Activated naive CD8-positive, alpha-beta T cell (primary cell): ENCODE data around the gene LDLRAD4.

Source experiments
- H3K27ac Mint-ChIP-seq: one replicate; pipeline ENCODE4 v1.8.0; 2021; ENCODE audit warnings: mixed read lengths
- H3K27me3 Mint-ChIP-seq: one replicate; pipeline ENCODE4 v1.8.0; 2021; ENCODE audit warnings: mixed read lengths
- H3K36me3 Mint-ChIP-seq: one replicate; pipeline ENCODE4 v1.8.0; 2021; ENCODE audit warnings: mixed read lengths
- H3K4me1 Mint-ChIP-seq: one replicate; pipeline ENCODE4 v1.8.0; 2021; ENCODE audit warnings: low read depth, mixed read lengths
- H3K4me3 Mint-ChIP-seq: one replicate; pipeline ENCODE4 v1.8.0; 2021; ENCODE audit warnings: mild to moderate bottlenecking, mixed read lengths
- H3K9me3 Mint-ChIP-seq: one replicate; pipeline ENCODE4 v1.8.0; 2021; ENCODE audit warnings: low read depth, mixed read lengths

LDLRAD4 gene

DNA sequence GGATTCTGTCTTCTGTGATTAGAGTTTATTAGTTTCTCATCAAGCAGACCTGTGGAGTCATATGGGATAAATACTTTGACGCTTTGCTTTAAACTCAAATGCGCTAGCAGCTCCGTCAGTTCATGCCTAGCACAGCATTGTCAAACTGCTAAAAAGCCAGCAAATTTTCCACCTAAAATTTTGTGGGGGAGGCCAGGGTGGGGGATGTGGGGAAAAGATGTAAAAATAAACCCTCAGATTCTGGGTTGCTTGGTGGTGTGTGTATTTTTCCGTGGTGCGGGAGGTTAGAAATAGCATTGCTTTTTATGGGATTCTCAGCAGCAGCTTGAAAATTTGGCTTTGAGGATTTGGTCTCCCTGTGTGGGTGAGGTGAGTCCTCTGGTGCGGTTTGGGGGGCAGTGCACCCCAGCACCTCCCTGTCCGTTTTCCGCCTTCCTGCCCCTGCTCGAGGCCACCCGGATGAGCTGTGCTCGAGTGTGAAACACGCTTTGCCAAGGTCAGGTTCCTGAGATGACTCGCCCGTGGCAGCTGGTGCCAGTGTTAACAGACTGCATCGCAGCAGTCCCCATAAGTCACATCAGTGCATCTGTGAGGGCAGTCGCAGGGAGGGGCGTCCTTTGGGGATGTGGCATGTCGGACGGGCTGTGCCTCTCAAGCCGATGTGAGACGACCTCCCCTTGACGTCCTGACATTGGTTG is 65.9 kb downstream of the LDLRAD4 start:
- Mint-ChIP-seq H3K9me3 (no peaks in the 10 kb centered on the region), H3K4me3 (peak overlapping the region; percentile 25), H3K27ac (no peak overlapping the region), H3K36me3 (peaks cover 1% of the 10 kb centered on the region), H3K4me1 (peaks cover 50% of the 10 kb centered on the region), H3K27me3 (no peaks in the 10 kb centered on the region)

DNA sequence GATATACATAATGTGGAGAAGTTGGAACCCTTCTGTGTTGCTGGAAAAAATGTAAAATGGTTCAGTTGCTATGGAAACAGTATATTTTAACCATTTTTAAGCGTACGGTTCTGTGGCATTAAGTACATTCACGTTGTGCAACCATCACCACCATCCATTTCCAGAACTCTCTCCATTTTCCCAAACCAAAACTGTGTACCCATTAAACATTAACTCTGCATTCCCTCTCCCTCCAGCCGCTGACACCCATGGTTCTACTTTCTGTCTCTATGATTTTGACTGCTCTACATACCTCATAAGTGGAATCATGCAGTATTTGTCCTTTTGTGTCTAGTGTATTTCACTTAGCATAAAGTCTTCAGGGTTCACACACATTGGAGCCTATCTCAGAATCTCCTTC is 67.3 kb downstream of the LDLRAD4 start:
- no peaks in the 10 kb centered on the region for H3K9me3 Mint-ChIP-seq
- H3K27me3 Mint-ChIP-seq: no peaks in the 10 kb centered on the region
- peaks cover 45% of the 10 kb centered on the region for H3K4me1 Mint-ChIP-seq
- H3K4me3 Mint-ChIP-seq: no peak overlapping the region
- peaks cover 2% of the 10 kb centered on the region for H3K36me3 Mint-ChIP-seq
- no peak overlapping the region for H3K27ac Mint-ChIP-seq

DNA sequence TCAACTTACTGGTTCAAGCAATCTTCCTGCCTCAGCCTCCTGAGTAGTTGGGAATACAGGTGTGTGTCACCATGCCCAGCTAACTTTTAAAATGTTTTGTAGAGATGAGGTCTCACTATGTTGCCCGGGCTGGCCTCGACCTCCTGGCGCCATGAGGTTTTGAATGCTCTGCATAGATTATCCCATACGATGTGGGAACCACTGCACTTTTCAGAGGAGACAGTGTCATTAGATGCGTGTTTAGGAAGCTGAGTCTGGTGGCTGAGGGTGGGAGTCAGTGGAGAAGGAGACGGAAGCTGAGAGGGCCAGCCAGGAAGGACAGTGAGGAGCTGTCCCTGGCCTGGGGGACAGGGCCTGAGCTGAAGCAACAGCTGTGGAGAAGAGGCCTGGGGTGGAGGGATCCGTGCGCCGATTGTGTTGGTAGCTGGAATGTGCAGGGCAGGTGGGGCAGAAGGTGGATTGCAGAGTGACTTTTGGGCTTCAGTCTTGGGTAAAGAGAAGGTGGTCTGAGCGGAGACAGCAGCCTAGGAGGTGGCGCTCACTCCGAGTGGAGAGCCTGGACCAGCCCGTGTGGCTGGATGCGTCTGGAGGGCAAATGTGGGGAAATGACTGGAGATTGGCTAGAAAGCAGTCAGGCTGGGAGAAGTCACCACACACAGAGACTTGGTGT is 68.0 kb downstream of the LDLRAD4 start:
- H3K9me3 Mint-ChIP-seq: no peaks in the 10 kb centered on the region
- H3K4me3 Mint-ChIP-seq: no peak overlapping the region
- peaks cover 2% of the 10 kb centered on the region for H3K36me3 Mint-ChIP-seq
- no peak overlapping the region for H3K27ac Mint-ChIP-seq
- peaks cover 43% of the 10 kb centered on the region for H3K4me1 Mint-ChIP-seq
- H3K27me3 Mint-ChIP-seq: no peaks in the 10 kb centered on the region

DNA sequence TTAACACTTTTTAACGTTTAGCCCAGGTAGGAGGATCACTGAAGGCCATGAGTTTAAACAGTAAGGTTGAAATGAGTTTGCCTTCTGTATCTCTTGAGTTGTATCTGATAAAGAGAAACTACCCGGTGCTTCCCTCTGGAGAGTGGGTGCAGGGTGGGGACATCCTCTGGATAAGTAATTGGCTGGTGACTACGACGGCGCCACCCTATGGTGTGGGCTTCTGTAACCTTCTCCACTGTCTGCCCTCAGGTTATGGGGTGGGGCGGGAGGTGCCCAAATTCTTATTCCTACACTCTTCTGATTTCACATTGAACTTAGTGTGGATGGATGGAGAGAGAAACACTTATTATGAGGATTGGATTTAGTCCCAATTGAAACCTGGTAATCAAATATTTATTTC is 68.8 kb downstream of the LDLRAD4 start:
- Mint-ChIP-seq H3K36me3 (peaks cover 2% of the 10 kb centered on the region), H3K4me3 (no peak overlapping the region), H3K4me1 (peaks cover 41% of the 10 kb centered on the region), H3K9me3 (no peaks in the 10 kb centered on the region), H3K27ac (no peak overlapping the region), H3K27me3 (no peaks in the 10 kb centered on the region)

DNA sequence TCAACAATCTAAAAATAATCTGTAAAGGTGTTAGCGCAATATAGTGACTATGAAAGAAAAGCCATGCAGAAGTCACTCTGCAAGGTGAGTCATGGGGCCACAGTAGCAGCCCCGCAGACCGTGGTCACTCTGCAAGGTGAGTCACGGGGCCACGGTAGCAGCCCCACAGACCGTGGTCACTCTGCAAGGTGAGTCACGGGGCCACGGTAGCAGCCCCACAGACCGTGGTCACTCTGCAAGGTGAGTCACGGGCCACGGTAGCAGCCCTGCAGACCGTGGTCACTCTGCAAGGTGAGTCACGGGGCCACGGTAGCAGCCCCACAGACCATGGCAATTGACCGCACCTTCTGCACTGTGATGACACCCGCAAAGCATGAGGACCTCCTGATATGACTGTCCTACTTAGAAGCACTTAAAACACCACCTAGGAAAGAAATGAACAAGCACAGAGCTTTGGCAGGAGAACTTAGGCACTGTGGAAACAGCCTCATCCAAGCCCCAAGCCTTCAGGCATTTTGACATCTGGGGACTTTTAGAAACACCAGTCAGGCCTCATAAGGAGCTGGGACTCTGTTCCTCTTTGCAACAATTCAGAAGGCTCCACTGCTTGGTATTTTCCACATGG is 70.1 kb downstream of the LDLRAD4 start:
- Mint-ChIP-seq H3K9me3 (no peaks in the 10 kb centered on the region), H3K27me3 (no peaks in the 10 kb centered on the region), H3K4me1 (peaks cover 35% of the 10 kb centered on the region), H3K27ac (no peak overlapping the region), H3K4me3 (no peak overlapping the region), H3K36me3 (peaks cover 2% of the 10 kb centered on the region)

DNA sequence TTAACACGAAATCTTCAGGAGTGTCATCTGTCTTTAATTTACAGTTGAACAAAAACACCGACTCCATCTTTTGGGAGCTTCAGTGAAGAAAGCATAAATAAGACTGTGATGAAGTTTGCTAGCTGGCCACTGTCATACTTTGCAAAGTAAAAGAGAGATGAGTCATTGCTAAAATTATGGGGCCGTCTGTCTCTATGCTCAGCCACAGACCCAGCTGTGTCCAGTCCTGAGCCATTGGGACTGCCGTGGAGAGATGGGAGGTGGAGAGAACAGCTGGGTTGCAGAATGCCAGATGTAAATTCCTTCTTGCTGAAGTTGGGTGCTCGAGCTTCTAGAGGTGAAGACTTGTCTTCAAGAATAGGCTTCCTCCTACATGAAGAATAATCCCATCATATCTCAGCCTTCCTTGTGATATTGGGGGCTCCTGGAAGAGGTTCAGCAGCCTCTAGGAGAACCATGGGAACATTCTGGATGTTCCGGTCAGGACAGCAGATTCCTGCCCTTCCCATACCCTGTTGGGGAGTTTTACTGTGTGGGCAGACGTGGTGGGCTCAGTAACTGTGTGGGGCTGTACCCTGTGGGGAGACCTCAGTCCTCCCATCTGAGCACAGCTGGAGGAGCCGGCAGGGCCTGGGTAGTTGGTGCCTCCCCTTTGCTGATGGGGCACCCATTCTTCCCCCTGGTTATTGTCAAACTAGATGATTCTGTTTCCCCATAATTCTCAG is 71.1 kb downstream of the LDLRAD4 start:
- H3K27ac Mint-ChIP-seq: no peak overlapping the region
- no peak overlapping the region for H3K4me3 Mint-ChIP-seq

DNA sequence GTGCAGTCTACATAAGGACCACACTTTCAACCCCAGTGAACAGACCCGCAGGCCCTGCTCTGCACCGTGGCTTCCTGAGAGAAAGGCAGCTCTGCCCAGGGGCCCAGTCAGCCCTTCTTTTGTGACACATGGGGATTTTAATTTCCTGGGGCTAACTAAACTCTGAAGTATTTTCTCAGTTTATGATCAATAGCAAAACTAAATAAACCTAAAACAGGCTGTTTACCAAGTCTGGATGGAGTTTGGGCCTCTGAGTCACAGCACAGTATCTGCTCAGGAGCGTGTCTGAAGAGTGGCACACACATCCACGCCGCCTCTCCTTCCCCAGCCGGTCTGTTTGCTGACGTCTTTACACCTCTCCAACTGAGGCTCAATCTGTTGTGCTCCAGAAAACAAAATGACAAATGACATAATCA is 72.3 kb downstream of the LDLRAD4 start:
- Mint-ChIP-seq H3K36me3 (peaks cover 2% of the 10 kb centered on the region), H3K27me3 (no peaks in the 10 kb centered on the region), H3K4me3 (no peak overlapping the region), H3K9me3 (no peaks in the 10 kb centered on the region), H3K27ac (no peak overlapping the region), H3K4me1 (peaks cover 34% of the 10 kb centered on the region)

More for the DNA sequence above, 71.1 kb downstream of the LDLRAD4 start:
- no peaks in the 10 kb centered on the region for H3K9me3 Mint-ChIP-seq
- H3K36me3 Mint-ChIP-seq: peaks cover 2% of the 10 kb centered on the region
- H3K4me1 Mint-ChIP-seq: peaks cover 33% of the 10 kb centered on the region
- no peaks in the 10 kb centered on the region for H3K27me3 Mint-ChIP-seq

DNA sequence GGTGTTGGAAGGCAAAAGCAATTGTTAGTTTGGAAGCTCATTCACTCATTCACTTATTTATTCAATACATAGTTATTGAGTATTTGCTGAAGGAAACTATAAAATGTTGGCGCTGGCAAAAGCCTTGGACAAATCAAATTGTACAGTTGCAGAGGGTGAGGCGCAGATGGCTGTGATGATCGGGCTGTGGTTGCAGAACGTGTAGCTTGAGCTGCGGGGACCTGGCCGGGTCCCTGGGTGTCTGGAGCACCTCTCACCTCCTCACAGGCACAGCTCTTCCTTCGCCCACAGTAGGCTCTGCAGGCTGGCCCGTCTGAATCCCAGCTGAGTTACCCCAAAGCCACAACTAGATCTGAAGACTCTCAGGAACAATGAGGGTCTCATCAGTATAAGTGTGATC is 72.7 kb downstream of the LDLRAD4 start:
- Mint-ChIP-seq H3K4me3 (no peak overlapping the region), H3K9me3 (no peaks in the 10 kb centered on the region), H3K27me3 (no peaks in the 10 kb centered on the region), H3K36me3 (peaks cover 2% of the 10 kb centered on the region), H3K4me1 (peaks cover 34% of the 10 kb centered on the region), H3K27ac (no peak overlapping the region)

DNA sequence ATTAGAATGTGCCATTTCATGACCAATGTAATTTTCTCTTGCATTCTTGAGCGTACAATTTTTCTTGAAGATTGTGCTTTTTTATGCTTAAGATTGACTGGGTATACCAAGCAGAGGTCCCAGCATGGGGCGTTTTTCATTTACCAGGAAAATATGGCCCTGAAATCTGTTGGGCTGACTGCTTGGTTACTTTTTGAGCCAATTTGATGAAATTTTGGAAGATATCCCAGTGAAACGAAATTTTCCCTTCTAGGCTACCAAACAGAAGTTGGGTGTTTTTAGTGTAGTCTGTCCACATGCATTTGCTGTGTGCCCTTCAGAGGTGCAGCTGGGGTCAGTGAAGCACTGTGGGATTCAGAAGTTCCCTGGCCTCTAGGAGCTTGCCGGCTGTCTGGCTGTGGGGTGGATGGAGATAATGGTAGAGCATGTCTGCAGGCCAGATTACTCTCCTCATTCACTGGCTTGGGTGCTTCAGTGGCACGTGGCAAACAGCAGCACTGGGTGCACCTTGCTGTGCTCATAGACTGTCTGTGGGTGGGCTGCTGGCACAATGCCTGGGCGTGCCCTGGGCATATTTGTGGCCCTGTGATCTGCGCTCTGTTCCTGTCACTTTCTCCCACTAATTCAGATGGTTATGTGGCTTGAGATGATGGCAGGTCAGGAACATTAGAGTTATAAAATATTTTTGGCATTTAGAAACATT is 73.3 kb downstream of the LDLRAD4 start:
- peaks cover 2% of the 10 kb centered on the region for H3K36me3 Mint-ChIP-seq
- peaks cover 37% of the 10 kb centered on the region for H3K4me1 Mint-ChIP-seq
- H3K27me3 Mint-ChIP-seq: no peaks in the 10 kb centered on the region
- no peaks in the 10 kb centered on the region for H3K9me3 Mint-ChIP-seq
- no peak overlapping the region for H3K4me3 Mint-ChIP-seq
- H3K27ac Mint-ChIP-seq: no peak overlapping the region

DNA sequence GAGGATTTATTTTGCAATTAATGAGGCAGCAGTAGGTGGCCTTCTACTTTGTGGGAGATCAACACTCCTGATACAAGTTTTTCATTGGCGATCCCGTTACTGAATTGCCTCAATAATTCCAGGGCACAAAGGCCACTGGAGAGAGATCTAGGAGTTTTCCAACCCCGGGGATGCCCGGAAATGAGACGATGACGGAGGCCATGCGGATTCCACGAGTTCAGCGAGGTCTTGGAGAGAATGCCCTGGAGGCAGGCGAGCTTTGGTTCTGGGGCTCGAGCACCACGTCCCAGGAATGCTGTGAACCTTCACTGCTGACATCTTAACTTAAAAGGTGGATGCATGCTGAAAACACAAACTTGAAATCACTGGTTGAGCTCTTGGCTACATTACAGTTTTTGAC is 74.2 kb downstream of the LDLRAD4 start:
- no peaks in the 10 kb centered on the region for H3K27me3 Mint-ChIP-seq
- peaks cover 41% of the 10 kb centered on the region for H3K4me1 Mint-ChIP-seq
- no peak overlapping the region for H3K4me3 Mint-ChIP-seq
- peaks cover 2% of the 10 kb centered on the region for H3K36me3 Mint-ChIP-seq
- no peak overlapping the region for H3K27ac Mint-ChIP-seq
- no peaks in the 10 kb centered on the region for H3K9me3 Mint-ChIP-seq

DNA sequence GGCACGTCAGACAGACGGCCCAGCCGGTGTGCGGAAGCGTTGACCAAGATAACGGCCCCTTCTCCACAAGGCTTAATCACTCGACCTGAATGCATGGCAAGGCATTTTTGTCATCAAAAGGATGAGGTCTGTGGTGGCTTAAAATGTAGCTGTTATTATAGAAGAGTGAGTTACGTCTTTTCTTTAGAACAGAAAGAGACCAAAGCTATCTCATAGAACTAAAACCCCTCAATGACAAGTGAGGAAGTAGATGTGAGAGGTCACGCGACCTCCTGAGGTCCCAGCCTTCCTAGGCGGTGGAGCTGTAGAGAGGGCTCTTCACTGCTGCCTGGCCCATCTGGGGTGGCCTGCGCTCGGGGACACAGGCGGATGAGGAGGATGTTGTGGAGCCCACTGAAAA is 75.7 kb downstream of the LDLRAD4 start:
- Mint-ChIP-seq H3K27me3 (no peaks in the 10 kb centered on the region), H3K36me3 (peaks cover 2% of the 10 kb centered on the region), H3K27ac (peak overlapping the region; percentile 28), H3K4me3 (no peak overlapping the region), H3K9me3 (no peaks in the 10 kb centered on the region), H3K4me1 (peaks cover 41% of the 10 kb centered on the region)

DNA sequence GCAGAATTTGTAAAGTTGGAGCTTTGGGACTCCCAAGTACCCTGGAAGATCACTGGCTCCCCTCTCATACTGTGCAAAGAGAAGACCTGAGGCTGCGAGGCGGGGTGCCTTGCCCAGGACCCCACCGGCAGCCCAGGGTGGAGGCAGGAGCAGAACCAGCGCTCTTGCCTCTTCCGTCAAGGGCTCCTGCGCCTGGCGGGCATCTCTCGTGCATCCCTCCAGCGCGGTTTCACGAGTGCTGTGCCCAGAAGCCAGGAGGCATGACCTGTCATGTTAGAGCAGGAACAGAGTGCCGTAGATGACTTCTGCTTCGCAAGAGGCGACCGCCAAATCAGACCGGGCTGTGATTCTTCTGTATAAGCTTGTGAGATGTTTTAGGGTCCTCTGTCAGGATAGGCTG is 77.3 kb downstream of the LDLRAD4 start:
- H3K27ac Mint-ChIP-seq: no peak overlapping the region
- no peaks in the 10 kb centered on the region for H3K9me3 Mint-ChIP-seq
- H3K36me3 Mint-ChIP-seq: no peaks in the 10 kb centered on the region
- H3K27me3 Mint-ChIP-seq: no peaks in the 10 kb centered on the region
- no peak overlapping the region for H3K4me3 Mint-ChIP-seq
- H3K4me1 Mint-ChIP-seq: peaks cover 36% of the 10 kb centered on the region

DNA sequence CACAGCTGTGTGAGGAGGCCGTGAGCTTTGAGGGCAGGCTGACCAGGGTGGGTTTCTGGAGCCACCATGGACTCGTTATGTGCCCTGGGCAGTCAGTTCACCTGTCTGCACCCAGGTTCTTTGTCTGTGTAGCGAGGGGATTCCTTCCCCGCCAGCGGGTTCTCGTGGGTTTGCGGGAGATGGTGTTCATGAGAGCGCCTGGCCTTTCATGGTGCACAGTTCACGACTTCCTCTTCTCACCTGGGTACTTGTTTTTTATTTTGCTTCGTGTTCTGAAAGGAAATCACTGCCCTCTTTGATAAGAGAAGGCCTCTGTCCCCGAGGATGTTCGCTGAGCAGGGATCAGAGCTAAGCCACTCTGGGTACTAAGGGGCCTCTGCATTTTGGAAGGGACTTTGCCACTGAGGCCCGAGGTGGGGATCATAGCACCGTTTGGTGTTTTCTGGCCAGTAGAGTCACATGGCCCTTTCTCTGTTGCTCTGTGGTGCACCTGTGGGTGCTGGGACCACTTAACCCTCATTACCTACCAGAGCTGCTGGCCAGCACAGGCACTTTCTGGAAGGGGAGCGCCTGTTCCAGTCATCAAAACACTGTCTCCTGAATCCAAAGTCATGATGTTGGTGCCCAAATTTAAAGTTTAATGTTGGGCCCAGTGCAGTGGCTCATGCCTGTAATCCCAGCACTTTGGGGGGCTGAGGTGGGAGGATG is 78.5 kb downstream of the LDLRAD4 start:
- Mint-ChIP-seq H3K9me3 (no peaks in the 10 kb centered on the region), H3K27ac (peak overlapping the region; percentile 54), H3K4me3 (peak overlapping the region; percentile 46), H3K27me3 (no peaks in the 10 kb centered on the region), H3K4me1 (peaks cover 33% of the 10 kb centered on the region), H3K36me3 (no peaks in the 10 kb centered on the region)

DNA sequence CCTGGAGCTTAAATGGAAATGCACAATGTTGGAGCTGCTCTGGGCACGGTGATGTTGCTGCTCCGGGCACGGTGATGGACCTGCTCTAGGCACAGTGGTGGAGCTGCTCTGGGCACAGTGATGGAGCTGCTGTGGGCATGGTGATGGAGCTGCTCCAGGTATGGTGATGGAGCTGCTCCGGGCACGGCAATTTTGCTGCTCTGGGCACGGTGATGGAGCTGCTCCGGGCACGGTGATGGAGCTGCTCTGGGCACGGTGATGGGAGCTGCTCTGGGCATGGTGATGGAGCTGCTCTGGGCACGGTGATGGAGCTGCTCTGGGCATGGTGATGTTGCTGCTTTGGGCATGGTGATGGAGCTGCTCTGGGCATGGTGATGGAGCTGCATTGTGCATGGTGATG is 79.7 kb downstream of the LDLRAD4 start:
- no peaks in the 10 kb centered on the region for H3K27me3 Mint-ChIP-seq

More for the DNA sequence above, 79.7 kb downstream of the LDLRAD4 start:
- H3K36me3 Mint-ChIP-seq: no peaks in the 10 kb centered on the region
- H3K4me1 Mint-ChIP-seq: peaks cover 36% of the 10 kb centered on the region
- H3K4me3 Mint-ChIP-seq: no peak overlapping the region
- H3K27ac Mint-ChIP-seq: no peak overlapping the region
- H3K9me3 Mint-ChIP-seq: no peaks in the 10 kb centered on the region
